ENCODE measurements around the gene RUNX1.

Gene RUNX1

DNA sequence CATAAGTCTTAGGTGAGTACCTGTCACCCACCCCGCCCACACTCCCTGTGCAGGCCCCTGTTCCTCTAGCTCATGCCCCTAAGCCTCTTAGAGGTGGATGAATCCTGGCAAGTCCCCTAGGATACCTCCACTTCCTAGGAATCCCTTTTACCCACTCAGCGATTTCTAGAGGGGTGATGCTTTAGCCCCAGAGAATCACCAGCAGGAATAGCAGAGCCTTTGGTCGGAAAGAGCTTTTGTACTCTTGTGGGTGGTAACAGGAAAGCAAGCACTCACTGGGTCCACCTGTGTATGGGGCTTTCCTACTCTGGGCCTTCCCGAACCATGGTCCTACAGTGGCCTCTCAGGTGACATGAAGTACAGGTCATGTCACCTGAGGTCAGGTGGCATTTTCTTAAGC lies 207.9 kb downstream of the RUNX1 start:
- DNase-seq: no peak

DNA sequence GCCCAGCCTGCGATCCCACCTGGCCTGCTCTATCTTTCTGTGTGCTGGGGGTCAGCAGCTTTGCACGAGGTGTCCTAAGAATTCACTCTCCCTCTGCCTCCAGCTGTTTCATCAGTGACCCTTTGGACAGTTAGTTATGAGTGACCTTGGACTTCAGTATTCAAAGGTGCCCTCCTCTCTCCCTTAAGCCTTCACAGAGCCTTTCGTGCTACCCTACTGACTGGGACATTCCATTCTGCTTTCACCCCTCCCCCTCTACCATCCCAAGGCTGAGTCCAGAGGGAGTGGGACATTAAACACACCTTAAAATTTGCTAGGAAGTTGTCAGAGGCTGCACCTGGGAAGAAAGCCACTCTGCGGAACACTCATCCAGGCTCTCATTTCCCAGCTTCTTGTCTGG lies 208.4 kb downstream of the RUNX1 start:
- no peak for DNase-seq

DNA sequence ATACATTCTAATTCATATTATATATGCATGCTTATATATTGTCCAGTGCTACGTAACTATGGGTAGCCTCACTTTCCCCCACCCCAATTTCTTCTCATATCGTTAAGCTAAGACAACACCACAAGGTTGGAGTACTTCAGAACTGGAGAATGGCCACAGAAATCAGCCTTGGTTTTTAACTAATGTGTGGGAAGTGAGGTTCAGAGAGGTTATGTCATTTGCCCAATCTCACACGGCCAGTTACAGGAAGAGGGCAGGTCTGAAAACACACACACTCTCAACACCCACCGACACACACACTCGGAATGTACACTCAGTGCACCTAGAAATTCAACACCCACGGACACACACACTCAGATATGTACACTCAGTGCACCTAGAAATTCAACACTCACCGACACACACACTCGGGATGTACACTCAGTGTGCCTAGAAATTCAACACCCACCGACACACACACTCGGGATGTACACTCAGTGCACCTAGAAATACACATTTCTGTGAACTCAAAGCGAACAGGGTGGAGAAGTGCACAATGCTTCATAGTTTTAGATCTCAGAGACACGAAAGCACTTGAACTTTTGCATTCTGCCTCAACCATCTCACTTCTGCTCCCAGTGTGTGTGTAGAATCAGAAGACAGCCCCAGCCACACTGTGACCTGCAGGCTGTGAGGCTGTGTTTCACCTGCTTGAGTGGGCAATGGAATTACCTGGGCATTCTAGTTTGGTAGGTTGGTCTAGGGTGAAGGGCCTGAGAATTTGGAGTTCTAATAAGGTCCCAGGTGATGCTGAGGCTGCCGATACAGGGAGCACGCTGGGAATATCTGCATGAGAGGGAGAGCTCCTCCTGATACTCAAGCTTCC lies 209.9 kb downstream of the RUNX1 start:
- DNase-seq: no peak

DNA sequence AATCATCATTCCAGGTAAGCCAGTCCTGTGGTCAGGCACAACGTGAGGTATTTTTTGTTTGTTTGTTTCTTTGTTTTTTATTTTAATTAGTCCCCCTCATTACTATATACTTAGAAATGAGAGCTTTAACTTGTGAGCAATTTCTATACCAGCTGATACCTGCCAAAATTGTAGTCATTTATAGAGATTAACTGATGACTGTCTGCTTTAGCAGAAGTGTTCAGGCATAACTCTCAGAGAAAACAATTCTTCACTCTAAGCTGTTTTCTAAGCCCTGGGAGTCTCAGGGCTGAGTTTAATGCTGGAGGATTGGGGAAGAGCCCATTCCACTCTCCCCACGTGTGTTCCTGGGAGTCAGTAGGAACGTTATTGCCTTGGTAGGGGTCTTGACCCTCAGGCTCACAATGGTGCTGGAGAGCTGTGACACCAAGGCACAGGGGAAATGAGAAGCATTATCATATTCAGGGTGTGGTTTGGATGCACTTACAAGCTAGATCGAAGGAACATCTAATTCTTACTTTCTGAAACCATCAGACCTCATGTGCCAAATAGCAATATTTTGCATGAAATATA lies 212.1 kb downstream of the RUNX1 start:
- no peak for DNase-seq

DNA sequence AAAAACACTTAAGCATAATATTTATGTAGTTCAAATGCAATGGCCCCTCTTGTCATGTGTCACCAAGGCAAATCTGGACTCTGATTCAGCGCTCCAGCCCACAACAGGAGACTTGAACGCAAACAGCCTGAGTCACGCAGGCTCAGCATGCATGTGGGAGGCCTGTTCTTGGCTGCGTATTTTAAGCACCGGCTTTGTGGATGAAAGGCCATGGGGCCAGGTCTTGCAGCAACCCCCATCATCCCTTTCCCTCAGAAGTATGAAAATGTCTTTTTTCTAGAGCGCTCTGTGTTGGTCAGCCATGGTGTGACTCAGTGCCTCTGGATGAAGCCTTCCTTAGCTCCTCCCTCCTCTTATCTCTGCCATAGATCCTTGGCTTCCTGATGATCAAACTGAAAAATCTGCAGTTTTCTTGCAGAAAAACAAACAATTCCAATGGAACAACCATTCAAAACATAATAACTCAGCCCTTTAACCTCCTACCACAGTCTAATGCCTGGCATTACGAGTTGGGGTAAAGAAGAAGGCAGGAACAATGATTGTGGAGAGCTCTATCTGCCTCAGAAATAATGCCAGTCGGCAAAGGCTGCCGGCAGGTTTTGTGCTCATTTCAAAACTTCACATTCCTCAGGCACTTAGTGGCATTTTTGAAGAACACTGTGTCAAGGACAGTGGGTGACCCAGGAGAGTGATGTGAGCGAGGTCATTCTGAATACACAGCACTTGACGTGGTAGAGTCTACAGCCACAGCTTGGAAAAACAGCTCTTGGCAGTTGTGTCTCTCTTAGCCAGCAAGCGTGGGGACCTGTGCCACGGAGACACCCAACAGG lies 212.8 kb downstream of the RUNX1 start:
- DNase-seq: no peak

GRCh38 chr21:34835526-34835925 lies 213.6 kb downstream of the RUNX1 start:
- DNase-seq: no peak

GRCh38 chr21:34834852-34835501 lies 214.1 kb downstream of the RUNX1 start:
- no peak for DNase-seq

- no peak for DNase-seq
Observed at GRCh38 chr21:34834290-34834689, 214.8 kb downstream of the RUNX1 start.

DNA sequence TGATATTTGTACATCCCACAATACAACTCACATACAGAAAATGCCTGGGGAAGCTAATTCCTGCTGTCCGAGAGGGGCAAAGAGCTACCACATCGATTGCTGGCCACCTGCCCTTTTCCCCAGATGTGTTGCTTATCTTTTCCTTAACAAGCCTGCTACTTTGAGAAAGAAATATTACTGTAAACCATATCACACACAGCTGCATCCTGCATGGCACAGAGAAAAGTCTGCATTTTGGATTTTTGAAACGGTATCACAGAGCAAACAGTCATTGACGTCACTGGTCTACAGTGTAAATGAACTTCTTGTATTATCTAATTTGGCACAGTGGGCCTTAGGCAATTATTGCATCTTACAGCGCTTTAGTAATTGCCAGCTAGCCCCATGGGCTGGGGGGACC lies 215.6 kb downstream of the RUNX1 start:
- no peak for DNase-seq

GRCh38 chr21:34830386-34831170 lies 218.5 kb downstream of the RUNX1 start:
- no peak for DNase-seq

GRCh38 chr21:34827445-34828235 lies 221.5 kb downstream of the RUNX1 start:
- no peak for DNase-seq

- DNase-seq: no peak
Observed at GRCh38 chr21:34826836-34827235, 222.3 kb downstream of the RUNX1 start.

DNA sequence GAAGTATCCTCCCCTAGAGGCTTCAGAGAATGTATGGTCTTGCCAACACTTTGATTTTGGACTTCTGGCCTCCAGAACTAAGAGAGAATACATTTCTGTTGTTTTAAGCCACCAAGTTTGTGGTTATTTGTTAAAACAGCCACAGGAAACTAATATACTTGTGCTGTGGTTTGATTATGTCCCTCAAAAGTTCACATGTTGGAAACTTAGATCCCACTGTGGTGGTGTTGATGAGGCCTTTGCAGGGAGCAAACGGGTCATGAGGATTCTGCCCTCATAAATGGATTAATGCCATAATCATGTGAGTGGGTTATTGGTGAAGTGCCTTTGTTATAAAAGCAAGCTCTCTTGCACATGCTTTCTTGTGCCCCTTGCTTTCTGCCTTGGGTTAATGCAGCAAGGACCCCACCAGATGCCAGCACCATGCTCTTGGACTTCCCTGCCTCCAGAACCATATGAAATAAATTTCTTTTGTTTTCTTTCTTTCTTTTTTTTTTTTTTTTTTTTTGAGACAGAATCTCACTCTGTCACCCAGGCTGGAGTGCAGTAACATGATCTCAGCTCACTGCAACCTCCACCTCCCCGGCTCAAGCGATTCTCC lies 223.1 kb downstream of the RUNX1 start:
- DNase-seq: no peak

- no peak for DNase-seq
Observed at GRCh38 chr21:34825101-34825500, 224.0 kb downstream of the RUNX1 start.

GRCh38 chr21:34824314-34824713 lies 224.8 kb downstream of the RUNX1 start:
- no peak for DNase-seq

GRCh38 chr21:34822942-34823341 lies 226.2 kb downstream of the RUNX1 start:
- DNase-seq: no peak

DNA sequence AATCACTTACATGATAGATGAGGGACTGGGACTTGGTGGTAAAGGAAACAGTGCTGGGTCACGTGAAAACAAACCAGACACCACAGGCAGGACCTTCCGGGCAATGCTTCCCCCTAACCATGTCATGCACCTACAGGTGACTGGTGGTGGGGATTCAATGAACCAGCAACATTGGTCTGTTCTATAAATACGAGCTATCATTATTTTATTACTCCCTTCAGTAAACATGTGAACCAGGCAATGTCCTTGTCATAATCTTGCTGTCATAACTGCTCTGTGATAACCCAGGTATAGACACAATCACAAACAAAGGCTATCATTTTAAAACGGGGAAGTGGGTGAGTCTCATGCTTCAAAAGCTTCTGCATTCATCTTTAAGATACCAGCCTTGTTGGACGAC lies 226.9 kb downstream of the RUNX1 start:
- DNase-seq: no peak

DNA sequence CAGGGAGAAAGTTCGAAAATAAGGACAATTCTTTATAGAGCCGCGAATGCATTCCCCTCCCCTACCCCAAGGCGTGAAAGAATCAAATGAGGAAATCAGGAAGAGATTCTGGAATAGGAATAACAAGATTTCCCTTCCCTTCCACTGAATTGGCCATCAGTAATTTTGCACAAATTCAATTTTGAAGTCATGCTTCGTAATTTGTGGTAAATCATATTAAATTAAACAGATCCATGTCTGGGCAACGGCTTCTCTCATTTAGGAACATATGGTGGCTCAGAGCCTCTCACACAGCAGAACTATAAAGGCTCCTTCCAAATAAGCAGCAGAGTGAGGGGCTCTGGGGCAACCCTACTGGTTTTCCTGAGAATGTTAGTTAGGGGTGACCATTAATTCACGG lies 227.4 kb downstream of the RUNX1 start:
- DNase-seq: no peak

GRCh38 chr21:34820051-34820450 lies 229.1 kb downstream of the RUNX1 start:
- no peak for DNase-seq

DNA sequence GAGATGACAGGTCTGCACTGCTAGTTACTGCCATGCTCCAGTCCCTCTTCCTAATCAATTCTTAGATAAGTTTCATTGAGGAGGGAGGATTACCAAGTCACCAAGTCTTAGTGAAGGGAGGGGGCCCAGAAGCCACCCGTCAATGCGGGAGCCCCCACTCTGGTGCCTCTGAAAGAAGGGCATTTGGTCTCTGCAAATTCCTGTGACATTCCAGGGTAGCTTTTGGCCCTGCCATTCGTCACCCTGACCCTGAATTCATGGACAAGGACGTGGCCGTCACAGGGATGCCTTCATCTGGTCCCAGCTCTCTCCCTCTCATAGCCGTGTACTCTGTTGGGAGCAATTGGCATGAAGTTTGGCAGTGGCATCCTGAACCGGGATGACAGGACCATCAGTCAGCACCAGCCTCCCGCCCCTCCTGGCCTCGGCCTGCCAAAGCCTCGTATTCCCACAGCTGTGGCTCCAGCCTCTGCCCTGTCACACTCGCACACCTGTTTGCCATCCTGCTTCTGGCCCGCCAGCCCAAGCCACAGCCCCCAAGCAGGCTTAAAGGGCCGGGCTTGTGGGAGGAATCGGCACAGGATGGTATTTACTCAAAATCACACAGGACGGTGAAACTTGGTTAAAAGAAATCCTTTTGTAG lies 229.6 kb downstream of the RUNX1 start:
- DNase-seq: no peak

Data from activated CD4-positive, alpha-beta T cell treated with anti-CD3 and anti-CD28 coated beads for 1 hour (primary cell).